Left cardiac atrium (tissue), 4 donors: ENCODE measurements around the gene OR5AU1. TPM values are rescaled to one million over a fixed set of nuclear protein-coding genes. Genes with fewer than 3 reads are reported as not detected.
A peak's percentile ranks its signal among the peaks of the same experiment; 100 is the strongest.

Experiments
- ATAC-seq, 2 donors: fragments of 200-7000 bp; cut with Tn5 transposase; one replicate each; pipeline ENCODE4 v1.9.1; 2020; ENCODE audit warnings: mild to moderate bottlenecking in 2 of 2, moderate library complexity in 2 of 2
- DNase-seq: peaks from one replicate; pipeline ENCODE4 v3.0.0-alpha.2; 2020
- intact Hi-C, 2 donors: fragments of 100-400 bp; cut with DNase I; formaldehyde crosslinking; loops; one replicate each; pipeline versions ENCODE4 v1.14.1 to v1.15.1; 2022 to 2023
- long read RNA-seq: library from polyadenylated mRNA; unstranded; transcript quantifications from one replicate; pipeline ENCODE4 v2.0.0, GENCODE V29; 2021
- total RNA-seq, 2 donors: library from RNA; stranded (reverse); fragmentation: NEBNext Ultra II Directional; extraction: Animal tissue kit (Norgen Biotek cat#: 25700); gene quantifications; one replicate each; pipeline ENCODE4 v1.2.1, GENCODE V29; 2021
- donor health status: DM: no; HTN: yes; CAD: no.
- donor health status: DM: no; HTN: yes; CAD: no; lungs with severe emphysema.
- donor health status: DM: yes; HTN: yes; CAD: no.
- donor health status: Dilated cardiomyopathy.

OR5AU1 gene
- not detected for total RNA-seq
- long read RNA-seq = 0 reads

GRCh38 chr14:21155963-21156362 is at the start of gene OR5AU1:
Gene OR5AU1, minus strand, starts transcription at chr14:21156063. Its CDS starts 191 bp downstream, at chr14:21155872.
- ATAC-seq (no peak), DNase-seq (no peak)
- intact Hi-C loops = no loop called here

- DNase-seq = no peak
- intact Hi-C loops = no loop called here
- ATAC-seq = peak in 1 of 2 donors; percentile 5
These were observed 49.3 kb upstream of the OR5AU1 start for GRCh38 chr14:21205026-21205677.

DNA sequence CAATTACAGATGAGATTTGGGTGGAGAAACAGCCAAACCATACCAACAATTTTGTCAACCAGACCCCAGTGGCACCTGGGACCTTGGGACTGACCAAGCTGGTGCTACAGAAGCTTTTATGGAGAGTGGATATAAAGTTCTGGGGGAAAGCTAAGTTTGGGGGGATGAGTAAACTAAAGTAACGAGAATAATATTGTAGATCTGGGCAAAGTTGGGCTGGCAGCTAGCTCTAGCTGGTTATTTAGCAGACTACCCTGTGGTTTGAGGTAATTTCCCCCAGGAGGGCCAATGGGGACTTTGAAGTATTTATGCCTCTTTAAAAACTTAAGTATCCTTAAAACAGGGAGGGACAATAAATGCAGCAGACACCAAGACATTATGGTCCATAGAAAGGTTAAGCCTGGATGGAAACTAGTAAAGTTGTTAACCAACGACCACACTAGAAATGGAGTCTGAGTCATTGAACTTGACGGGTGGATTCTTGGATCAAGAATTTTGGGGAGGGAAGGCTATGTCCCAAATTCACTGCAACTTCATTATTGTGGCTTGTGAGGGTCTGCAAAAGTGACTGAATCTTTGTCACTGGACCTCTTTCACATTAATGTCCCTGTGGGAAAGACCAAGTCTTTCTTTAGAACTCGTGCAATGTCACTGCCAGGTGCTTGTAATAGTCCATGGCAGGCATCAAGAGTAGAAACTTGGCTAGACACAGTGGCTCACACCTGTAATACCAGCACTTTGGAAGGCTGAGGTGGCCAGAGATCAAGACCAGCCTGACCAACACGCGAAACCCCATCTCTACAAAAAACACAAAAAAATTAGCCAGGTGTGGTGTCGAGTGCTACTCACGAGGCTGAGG is 48.5 kb upstream of the OR5AU1 start:
- ATAC-seq (no peak), DNase-seq (no peak)
- intact Hi-C loops = no loop called here

DNA sequence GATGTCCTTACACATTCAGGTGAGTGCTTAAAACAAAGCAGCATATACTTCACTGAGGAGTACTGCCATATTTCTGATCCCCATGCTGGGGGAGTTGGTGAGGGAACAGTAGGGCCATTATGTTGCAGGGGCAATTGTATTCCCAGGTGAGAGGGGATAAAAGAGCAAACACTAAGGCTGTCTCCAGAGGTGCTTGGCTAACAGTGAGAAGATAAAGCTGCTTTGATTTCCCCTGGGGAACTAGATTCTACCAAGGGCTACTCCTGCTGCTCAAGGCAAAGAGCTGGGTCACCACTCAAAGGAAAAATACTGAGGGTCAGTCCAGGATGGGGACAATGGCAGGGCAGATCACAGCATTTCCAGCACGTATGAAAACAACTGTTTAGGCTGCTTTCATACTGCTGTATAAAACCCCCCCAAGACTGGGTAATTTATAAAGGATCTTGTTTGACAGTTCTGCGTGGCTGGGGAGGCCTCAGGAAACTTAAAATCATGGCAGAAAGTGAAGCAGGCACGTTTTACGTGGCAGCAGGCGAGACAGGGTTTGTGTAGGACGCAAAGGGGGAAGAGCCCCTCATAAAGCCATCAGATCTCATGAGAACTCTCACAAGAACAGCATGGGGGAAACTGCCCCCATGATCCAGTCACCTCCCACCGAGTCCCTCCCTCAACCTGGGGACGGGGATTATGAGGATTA is 47.8 kb upstream of the OR5AU1 start:
- intact Hi-C loops = no loop called here
- no peak for DNase-seq
- ATAC-seq = no peak

GRCh38 chr14:21202463-21203358 is 46.8 kb upstream of the OR5AU1 start:
- intact Hi-C loops = no loop called here
- no peak for ATAC-seq
- DNase-seq = no peak

GRCh38 chr14:21201732-21202462 is 46.0 kb upstream of the OR5AU1 start:
- ATAC-seq (no peak), DNase-seq (no peak)
- intact Hi-C loops = no loop called here

- DNase-seq = no peak
- intact Hi-C loops = no loop called here
- ATAC-seq = no peak
These were observed 45.0 kb upstream of the OR5AU1 start for GRCh38 chr14:21200752-21201461.

GRCh38 chr14:21199611-21200560 is 44.0 kb upstream of the OR5AU1 start:
- intact Hi-C loops = no loop called here

DNA sequence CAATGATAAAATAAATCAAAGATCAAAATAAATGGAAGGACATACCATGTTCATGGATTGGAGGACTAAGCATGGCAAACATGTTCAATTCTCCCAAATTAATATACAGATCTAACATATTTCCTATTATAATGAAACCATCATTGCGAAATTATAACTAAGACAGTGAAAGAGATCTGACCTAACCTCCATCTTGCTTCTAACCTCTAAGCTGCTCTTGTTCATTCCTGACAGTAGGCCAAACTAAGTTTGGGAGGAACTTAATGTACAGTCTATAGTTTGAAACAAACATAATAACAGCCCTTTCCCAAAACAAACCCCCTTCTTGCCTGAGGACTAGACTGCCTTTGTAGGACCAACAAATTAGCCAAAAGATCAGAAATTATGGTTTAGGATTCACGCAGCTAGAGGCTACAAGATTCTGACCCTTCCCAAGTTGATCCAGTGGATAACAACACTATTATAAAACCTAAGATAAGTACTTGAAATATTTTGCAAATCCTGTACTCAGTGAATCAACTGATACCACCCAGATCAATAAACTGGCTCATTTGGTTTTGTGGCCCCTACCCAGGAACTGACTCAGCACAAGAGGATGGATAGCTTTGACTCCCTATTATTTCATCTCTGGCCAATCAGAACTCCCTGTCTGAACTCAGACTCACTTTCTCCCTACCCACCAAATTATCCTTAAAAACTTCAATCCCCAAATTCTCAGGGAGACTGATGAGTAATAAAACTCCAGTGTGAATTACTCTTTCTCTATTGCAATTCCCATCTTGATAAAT is 41.7 kb upstream of the OR5AU1 start:
- DNase-seq (no peak), ATAC-seq (no peak)
- intact Hi-C loops = no loop called here

More at GRCh38 chr14:21199611-21200560, 44.0 kb upstream of the OR5AU1 start:
- no peak for ATAC-seq
- no peak for DNase-seq

- intact Hi-C loops = no loop called here
- DNase-seq = no peak
- ATAC-seq = no peak
These were observed 38.7 kb upstream of the OR5AU1 start for GRCh38 chr14:21194597-21194996.

- ATAC-seq (no peak), DNase-seq (no peak)
- intact Hi-C loops = no loop called here
These were observed 37.1 kb upstream of the OR5AU1 start for GRCh38 chr14:21192875-21193535.

GRCh38 chr14:21192447-21192822 is 36.6 kb upstream of the OR5AU1 start:
- intact Hi-C loops = no loop called here
- no peak for DNase-seq
- peak in 1 of 2 donors; percentile 8 for ATAC-seq

DNA sequence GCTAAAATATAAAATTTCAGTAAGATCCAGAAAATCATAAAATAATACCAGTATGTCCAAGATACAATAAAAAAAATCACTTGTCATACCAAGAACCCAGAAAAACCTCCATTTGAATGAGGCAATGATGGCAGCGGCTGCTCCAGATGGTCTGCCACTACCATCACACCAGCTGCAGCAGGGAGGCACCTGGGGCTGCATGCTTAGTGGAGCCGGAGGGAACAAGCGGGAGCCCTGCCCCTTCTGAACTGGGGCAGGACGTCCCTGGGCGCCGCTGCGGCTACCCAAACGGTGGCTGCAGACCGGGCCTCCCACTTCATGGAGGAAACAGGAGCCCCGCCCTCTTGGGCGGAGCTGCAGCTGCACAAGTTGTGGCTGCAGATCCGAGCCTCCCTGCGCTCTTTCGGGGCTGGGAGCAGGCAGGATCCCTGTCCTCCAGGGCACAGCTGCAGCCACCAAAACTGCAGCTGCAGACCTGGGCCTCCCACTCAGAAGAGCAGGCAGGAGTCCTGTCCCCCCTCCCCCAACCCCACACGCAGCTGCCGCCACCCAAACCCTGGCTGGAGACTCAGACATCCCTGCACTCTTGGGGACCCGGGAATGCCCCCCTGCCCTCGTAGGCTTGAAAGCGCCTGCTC is 36.1 kb upstream of the OR5AU1 start:
- peak; percentile 93 to 95 for ATAC-seq
- peak; percentile 83 for DNase-seq
- intact Hi-C loops = no loop called here

GRCh38 chr14:21191261-21191808 is 35.5 kb upstream of the OR5AU1 start:
- intact Hi-C loops = no loop called here
- ATAC-seq = no peak
- no peak for DNase-seq

DNA sequence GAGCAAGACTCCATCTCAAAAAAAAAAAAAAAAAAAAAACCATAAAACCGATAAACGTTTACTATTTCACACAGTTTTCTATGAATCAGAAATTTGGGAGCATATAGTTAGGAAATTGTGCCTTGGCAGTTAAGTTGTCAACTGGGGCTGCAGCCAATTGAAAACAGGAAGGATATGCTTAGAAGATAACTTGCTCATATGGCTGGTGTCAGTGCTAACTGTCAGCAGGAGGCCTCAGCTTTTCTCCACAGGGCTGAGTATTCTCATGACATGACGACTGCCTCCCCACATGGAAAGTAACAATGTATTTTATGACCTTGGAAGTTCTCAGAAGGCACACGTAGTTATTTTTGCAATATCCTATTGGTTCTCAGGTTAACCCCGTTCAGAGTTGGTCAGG is 29.6 kb upstream of the OR5AU1 start:
- intact Hi-C loops = no loop called here
- no peak for DNase-seq

More for the DNA sequence above, 29.6 kb upstream of the OR5AU1 start:
- ATAC-seq = no peak
